Cardiac fibroblast (primary cell): ENCODE data around the gene RPS6KA3.

Experiments
- DNase-seq, 2 donors: peaks; one replicate each; pipeline versions ENCODE4 v3.0.0 to v3.0.0-alpha.2; 2010; ENCODE audit warnings: low read depth in 2 of 2
- H3K4me3 ChIP-seq, 2 donors: replicated peaks in 1 of 2; 1 replicate in 1 of 2; 2 replicates in 1 of 2; pipeline ENCODE4 v1.5.1; 2011; ENCODE audit warnings: low read depth in 2 of 2, low read length in 2 of 2, mild to moderate bottlenecking in 2 of 2, moderate library complexity in 1 of 2
- CTCF ChIP-seq: IDR thresholded peaks from one replicate; pipeline ENCODE4 v1.5.1; 2011; ENCODE audit warnings: low read depth, mild to moderate bottlenecking, low read length, inconsistent platforms

Gene RPS6KA3

GRCh38 chrX:20118065-20118824 lies 148.5 kb downstream of the RPS6KA3 start:
- H3K4me3 ChIP-seq = no peak overlapping the region
- no peak for TF ChIP-seq CTCF
- no peak for DNase-seq

GRCh38 chrX:20116577-20117240 lies 150.0 kb downstream of the RPS6KA3 start, which contains the start of gene MAP7D2:
MAP7D2 (minus strand) TSS chrX:20116907; CDS start chrX:20116879, 28 bp downstream.
- H3K4me3 ChIP-seq = peak within 1 kb of the TSS; percentile 31 to 35
- TF ChIP-seq CTCF = no peak
- DNase-seq = no peak

GRCh38 chrX:20116087-20116576 lies 150.6 kb downstream of the RPS6KA3 start:
- no peak for TF ChIP-seq CTCF
- H3K4me3 ChIP-seq = peak overlapping the region; percentile 31 to 35
- no peak for DNase-seq

- H3K4me3 ChIP-seq = no peak overlapping the region
- no peak for DNase-seq
- TF ChIP-seq CTCF = no peak
Measured at GRCh38 chrX:20112022-20112774, 154.5 kb downstream of the RPS6KA3 start.

GRCh38 chrX:20111271-20111670 lies 155.4 kb downstream of the RPS6KA3 start:
- H3K4me3 ChIP-seq = no peak overlapping the region
- DNase-seq = no peak
- no peak for TF ChIP-seq CTCF

GRCh38 chrX:20101934-20102581 lies 164.7 kb downstream of the RPS6KA3 start:
- TF ChIP-seq CTCF = no peak
- no peak for DNase-seq
- no peak overlapping the region for H3K4me3 ChIP-seq
